HG02943 (cell line): ENCODE data around the gene ODAD4.
"Not testable (repeated sequence)": the region's sequence is repeated elsewhere in the genome, so short reads cannot be mapped to it uniquely, and the experiment has no call there.

Source experiments
- ATAC-seq: cut with Tn5 transposase; IDR thresholded peaks from one replicate; pipeline ENCODE4 v1.9.1; 2021; ENCODE audit warnings: mild to moderate bottlenecking, low read depth, moderate library complexity; ENCODE audit not compliant: unreplicated experiment

ODAD4 gene

GRCh38 chr17:41992576-41992975 lies 62.2 kb downstream of the ODAD4 start:
- ATAC-seq = no peak

GRCh38 chr17:41996855-41997164 lies 66.4 kb downstream of the ODAD4 start:
- no peak for ATAC-seq

GRCh38 chr17:41998497-41998896 lies 68.1 kb downstream of the ODAD4 start:
- ATAC-seq = no peak

- no peak for ATAC-seq
These were observed 70.2 kb downstream of the ODAD4 start for GRCh38 chr17:42000413-42001133.

- ATAC-seq = no peak
These were observed 71.3 kb downstream of the ODAD4 start for GRCh38 chr17:42001729-42002128.

GRCh38 chr17:42002175-42002791 lies 71.9 kb downstream of the ODAD4 start:
- ATAC-seq = no peak

- no peak for ATAC-seq
These were observed 72.4 kb downstream of the ODAD4 start for GRCh38 chr17:42002792-42003301.

GRCh38 chr17:42005166-42005565 lies 74.7 kb downstream of the ODAD4 start:
- ATAC-seq = no peak

GRCh38 chr17:42009170-42009569 lies 78.8 kb downstream of the ODAD4 start:
- ATAC-seq = no peak

GRCh38 chr17:42010266-42010680 lies 79.9 kb downstream of the ODAD4 start:
- ATAC-seq = not testable (repeated sequence)

- ATAC-seq = no peak
These were observed 80.6 kb downstream of the ODAD4 start for GRCh38 chr17:42010898-42011516.

GRCh38 chr17:42012363-42012762 lies 81.9 kb downstream of the ODAD4 start:
- ATAC-seq = not testable (repeated sequence)

GRCh38 chr17:42013740-42014139 lies 83.3 kb downstream of the ODAD4 start:
- not testable (repeated sequence) for ATAC-seq
